ENCODE results near the gene FCGR1A.
"Not testable (repeated sequence)": the region's sequence is repeated elsewhere in the genome, so short reads cannot be mapped to it uniquely, and the experiment has no call there.

DNA sequence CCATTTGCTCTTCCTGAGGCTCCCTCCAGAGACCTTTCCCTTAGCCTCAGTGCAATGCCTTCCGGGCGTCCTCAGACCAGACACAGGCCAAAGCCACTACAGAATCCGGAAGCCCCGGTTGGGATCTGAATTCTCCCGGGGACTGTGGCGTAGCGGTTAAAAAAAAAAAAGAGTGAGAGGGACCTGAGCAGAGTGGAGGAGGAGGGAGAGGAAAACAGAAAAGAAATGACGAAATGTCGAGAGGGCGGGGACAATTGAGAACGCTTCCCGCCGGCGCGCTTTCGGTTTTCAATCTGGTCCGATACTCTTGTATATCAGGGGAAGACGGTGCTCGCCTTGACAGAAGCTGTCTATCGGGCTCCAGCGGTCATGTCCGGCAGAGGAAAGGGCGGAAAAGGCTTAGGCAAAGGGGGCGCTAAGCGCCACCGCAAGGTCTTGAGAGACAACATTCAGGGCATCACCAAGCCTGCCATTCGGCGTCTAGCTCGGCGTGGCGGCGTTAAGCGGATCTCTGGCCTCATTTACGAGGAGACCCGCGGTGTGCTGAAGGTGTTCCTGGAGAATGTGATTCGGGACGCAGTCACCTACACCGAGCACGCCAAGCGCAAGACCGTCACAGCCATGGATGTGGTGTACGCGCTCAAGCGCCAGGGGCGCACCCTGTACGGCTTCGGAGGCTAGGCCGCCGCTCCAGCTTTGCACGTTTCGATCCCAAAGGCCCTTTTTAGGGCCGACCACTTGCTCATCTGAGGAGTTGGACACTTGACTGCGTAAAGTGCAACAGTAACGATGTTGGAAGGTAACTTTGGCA is 50.0 kb downstream of the FCGR1A start:
- TF ChIP-seq, protein P1, sequence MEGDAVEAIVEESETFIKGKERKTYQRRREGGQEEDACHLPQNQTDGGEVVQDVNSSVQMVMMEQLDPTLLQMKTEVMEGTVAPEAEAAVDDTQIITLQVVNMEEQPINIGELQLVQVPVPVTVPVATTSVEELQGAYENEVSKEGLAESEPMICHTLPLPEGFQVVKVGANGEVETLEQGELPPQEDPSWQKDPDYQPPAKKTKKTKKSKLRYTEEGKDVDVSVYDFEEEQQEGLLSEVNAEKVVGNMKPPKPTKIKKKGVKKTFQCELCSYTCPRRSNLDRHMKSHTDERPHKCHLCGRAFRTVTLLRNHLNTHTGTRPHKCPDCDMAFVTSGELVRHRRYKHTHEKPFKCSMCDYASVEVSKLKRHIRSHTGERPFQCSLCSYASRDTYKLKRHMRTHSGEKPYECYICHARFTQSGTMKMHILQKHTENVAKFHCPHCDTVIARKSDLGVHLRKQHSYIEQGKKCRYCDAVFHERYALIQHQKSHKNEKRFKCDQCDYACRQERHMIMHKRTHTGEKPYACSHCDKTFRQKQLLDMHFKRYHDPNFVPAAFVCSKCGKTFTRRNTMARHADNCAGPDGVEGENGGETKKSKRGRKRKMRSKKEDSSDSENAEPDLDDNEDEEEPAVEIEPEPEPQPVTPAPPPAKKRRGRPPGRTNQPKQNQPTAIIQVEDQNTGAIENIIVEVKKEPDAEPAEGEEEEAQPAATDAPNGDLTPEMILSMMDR (IDR thresholded peaks at IDR 0.05), result not testable (repeated sequence)
- not testable (repeated sequence) for TF ChIP-seq EZH2 (IDR thresholded peaks at IDR 0.05; ENCODE audit: borderline replicate concordance, insufficient read depth, low read depth, low read length, poor library complexity, severe bottlenecking)

Measured in B cell (primary cell).